SK-N-SH treated with all-trans-retinoic acid at 6 μM for 48 hours (cell line): ENCODE results near the gene NFIX.

ENCODE experiments used
- ATAC-seq: fragments of 200-7000 bp; cut with Tn5 transposase; 3 replicates; pipeline ENCODE4 v1.9.1; 2020; ENCODE audit warnings: mild to moderate bottlenecking, moderate library complexity
- ARNTL ChIP-seq: fragments of 450-650 bp; formaldehyde crosslinking; IDR thresholded peaks from 2 replicates; pipeline ENCODE4 v1.5.0; 2020; ENCODE audit warnings: low read depth, mild to moderate bottlenecking, moderate library complexity, borderline replicate concordance
- BACH2 ChIP-seq: fragments of 250-450 bp; sonication (Bioruptor Pico); IDR thresholded peaks from 2 replicates; pipeline ENCODE4 v1.9.0; 2021; ENCODE audit warnings: mild to moderate bottlenecking, borderline replicate concordance
- CREB5 ChIP-seq: fragments of 250-450 bp; sonication (Bioruptor Pico); IDR thresholded peaks from 2 replicates; pipeline ENCODE4 v1.5.1; 2020; ENCODE audit warnings: low read depth, mild to moderate bottlenecking, moderate library complexity
- CSDC2 ChIP-seq: fragments of 250-450 bp; sonication (Bioruptor Pico); IDR thresholded peaks from 2 replicates; pipeline ENCODE4 v1.5.0; 2020; ENCODE audit warnings: mild to moderate bottlenecking, moderate library complexity
- CSRNP3 ChIP-seq: fragments of 250-450 bp; sonication (Bioruptor Pico); IDR thresholded peaks from 2 replicates; pipeline ENCODE4 v1.5.1; 2021; ENCODE audit warnings: mild to moderate bottlenecking, moderate library complexity
- GLIS3 ChIP-seq: fragments of 250-450 bp; sonication (Bioruptor Pico); IDR thresholded peaks from 2 replicates; pipeline ENCODE4 v1.5.0; 2020; ENCODE audit warnings: mild to moderate bottlenecking, moderate library complexity
- ISL1 ChIP-seq: fragments of 250-450 bp; sonication (Bioruptor Pico); IDR thresholded peaks from 2 replicates; pipeline ENCODE4 v2.1.2; 2022; ENCODE audit warnings: mild to moderate bottlenecking, moderate library complexity
- OSR1 ChIP-seq: fragments of 250-450 bp; sonication (Bioruptor Pico); IDR thresholded peaks from 2 replicates; pipeline ENCODE4 v1.8.0; 2022; ENCODE audit warnings: moderate library complexity, mild to moderate bottlenecking, inconsistent platforms
- PATZ1 ChIP-seq: fragments of 250-450 bp; sonication (Bioruptor Pico); IDR thresholded peaks from 2 replicates; pipeline ENCODE4 v1.8.0; 2020; ENCODE audit warnings: mild to moderate bottlenecking, moderate library complexity, borderline replicate concordance
- POU6F1 ChIP-seq: fragments of 250-450 bp; sonication (Bioruptor Pico); IDR thresholded peaks from 2 replicates; pipeline ENCODE4 v1.8.0; 2021; ENCODE audit warnings: low read depth, mild to moderate bottlenecking, moderate library complexity, borderline replicate concordance
- PPARA ChIP-seq: fragments of 250-450 bp; sonication (Bioruptor Pico); IDR thresholded peaks from 2 replicates; pipeline ENCODE4 v1.5.0; 2020; ENCODE audit warnings: mild to moderate bottlenecking, borderline replicate concordance
- RARB ChIP-seq: fragments of 250-450 bp; sonication (Bioruptor Pico); IDR thresholded peaks from 2 replicates; pipeline ENCODE4 v1.8.0; 2021; ENCODE audit warnings: mild to moderate bottlenecking, moderate library complexity
- SNAI2 ChIP-seq: fragments of 250-450 bp; sonication (Bioruptor Pico); IDR thresholded peaks from 2 replicates; pipeline ENCODE4 v1.5.0; 2020; ENCODE audit warnings: mild to moderate bottlenecking, moderate library complexity
- TCF4 ChIP-seq: fragments of 250-450 bp; sonication (Bioruptor Pico); IDR thresholded peaks from 2 replicates; pipeline ENCODE4 v1.8.0; 2021; ENCODE audit warnings: mild to moderate bottlenecking, moderate library complexity, borderline replicate concordance
- TOX ChIP-seq: fragments of 250-450 bp; sonication (Bioruptor Pico); IDR thresholded peaks from 2 replicates; pipeline ENCODE4 v1.8.0; 2021; ENCODE audit warnings: mild to moderate bottlenecking, moderate library complexity, borderline replicate concordance
- TSHZ2 ChIP-seq: fragments of 250-450 bp; sonication (Bioruptor Pico); IDR thresholded peaks from 2 replicates; pipeline ENCODE4 v1.5.0; 2020; ENCODE audit warnings: mild to moderate bottlenecking, moderate library complexity
- ZC3H10 ChIP-seq: fragments of 250-450 bp; sonication (Bioruptor Pico); IDR thresholded peaks from 2 replicates; pipeline ENCODE4 v1.5.1; 2021; ENCODE audit warnings: mild to moderate bottlenecking, moderate library complexity
- ZFP3 ChIP-seq: fragments of 250-450 bp; sonication (Bioruptor Pico); IDR thresholded peaks from 2 replicates; pipeline ENCODE4 v1.5.0; 2020; ENCODE audit warnings: mild to moderate bottlenecking, moderate library complexity
- ZFP30 ChIP-seq: fragments of 450-650 bp; formaldehyde crosslinking; IDR thresholded peaks from 2 replicates; pipeline ENCODE4 v1.5.0; 2022; ENCODE audit warnings: mild to moderate bottlenecking, moderate library complexity
- ZNF565 ChIP-seq: fragments of 450-650 bp; formaldehyde crosslinking; conservative IDR thresholded peaks from 2 replicates; pipeline ENCODE4 v1.5.0; 2020; ENCODE audit warnings: low read depth, mild to moderate bottlenecking, moderate library complexity
- ZNF70 ChIP-seq: fragments of 450-650 bp; formaldehyde crosslinking; IDR thresholded peaks from 2 replicates; pipeline ENCODE4 v1.5.0; 2020; ENCODE audit warnings: mild to moderate bottlenecking, moderate library complexity
- ZNF8 ChIP-seq: fragments of 450-650 bp; formaldehyde crosslinking; IDR thresholded peaks from 2 replicates; pipeline ENCODE4 v1.5.0; 2020; ENCODE audit warnings: mild to moderate bottlenecking, moderate library complexity

Gene NFIX

GRCh38 chr19:13014921-13015280 is 19.6 kb downstream of the NFIX start:
- ATAC-seq: no peak
- TF ChIP-seq CSRNP3 (CRISPR knock-in tag) (no peak), TCF4 (CRISPR knock-in tag) (no peak), CSDC2 (no peak), ZNF565 (CRISPR knock-in tag) (no peak), ZFP30 (CRISPR knock-in tag) (no peak), ISL1 (CRISPR knock-in tag) (no peak), POU6F1 (CRISPR knock-in tag) (no peak), PPARA (no peak), CREB5 (CRISPR knock-in tag) (no peak), ZNF8 (no peak), OSR1 (CRISPR knock-in tag) (no peak), TSHZ2 (CRISPR knock-in tag) (no peak), PATZ1 (CRISPR knock-in tag) (no peak), GLIS3 (no peak), BACH2 (no peak), ARNTL (CRISPR knock-in tag) (no peak), SNAI2 (CRISPR knock-in tag) (no peak), ZC3H10 (CRISPR knock-in tag) (no peak)
- TF ChIP-seq, all 23 proteins: peak for 0

- no peak for ATAC-seq
- TF ChIP-seq CSDC2 (no peak), ZNF70 (CRISPR knock-in tag) (no peak), ZFP3 (CRISPR knock-in tag) (no peak), PATZ1 (CRISPR knock-in tag) (no peak), ISL1 (CRISPR knock-in tag) (no peak), ZC3H10 (CRISPR knock-in tag) (no peak), TOX (CRISPR knock-in tag) (no peak), ZNF565 (CRISPR knock-in tag) (no peak), PPARA (no peak), TSHZ2 (CRISPR knock-in tag) (no peak), TCF4 (CRISPR knock-in tag) (no peak), ZNF8 (no peak), ARNTL (CRISPR knock-in tag) (no peak), RARB (CRISPR knock-in tag) (no peak), ZFP30 (CRISPR knock-in tag) (no peak)
Observed at GRCh38 chr19:13015361-13016223, 20.3 kb downstream of the NFIX start.
